ENCODE measurements around the gene MYO1E.

DNA sequence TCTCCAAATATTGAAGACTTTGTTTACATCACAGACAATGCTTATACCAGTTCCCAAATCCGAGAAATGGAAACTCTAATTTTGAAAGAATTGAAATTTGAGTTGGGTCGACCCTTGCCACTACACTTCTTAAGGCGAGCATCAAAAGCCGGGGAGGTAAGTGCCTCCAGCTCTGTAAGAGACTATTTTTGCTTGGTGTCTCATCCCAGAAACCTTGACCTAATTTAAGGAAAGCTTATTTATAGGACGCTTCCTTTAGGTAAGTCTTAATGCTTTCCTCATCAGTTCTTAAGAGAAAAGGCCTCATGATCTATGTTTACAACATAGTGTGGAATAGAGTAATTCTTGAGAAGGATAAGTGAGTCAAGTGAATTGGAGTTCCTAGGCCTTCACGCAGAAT lies 255.9 kb downstream of the MYO1E start:
- no peak for TF ChIP-seq EZH2 (IDR thresholded peaks at IDR 0.05; ENCODE audit: borderline replicate concordance, insufficient read depth, low read length, poor library complexity, severe bottlenecking)
- TF ChIP-seq, protein P1, sequence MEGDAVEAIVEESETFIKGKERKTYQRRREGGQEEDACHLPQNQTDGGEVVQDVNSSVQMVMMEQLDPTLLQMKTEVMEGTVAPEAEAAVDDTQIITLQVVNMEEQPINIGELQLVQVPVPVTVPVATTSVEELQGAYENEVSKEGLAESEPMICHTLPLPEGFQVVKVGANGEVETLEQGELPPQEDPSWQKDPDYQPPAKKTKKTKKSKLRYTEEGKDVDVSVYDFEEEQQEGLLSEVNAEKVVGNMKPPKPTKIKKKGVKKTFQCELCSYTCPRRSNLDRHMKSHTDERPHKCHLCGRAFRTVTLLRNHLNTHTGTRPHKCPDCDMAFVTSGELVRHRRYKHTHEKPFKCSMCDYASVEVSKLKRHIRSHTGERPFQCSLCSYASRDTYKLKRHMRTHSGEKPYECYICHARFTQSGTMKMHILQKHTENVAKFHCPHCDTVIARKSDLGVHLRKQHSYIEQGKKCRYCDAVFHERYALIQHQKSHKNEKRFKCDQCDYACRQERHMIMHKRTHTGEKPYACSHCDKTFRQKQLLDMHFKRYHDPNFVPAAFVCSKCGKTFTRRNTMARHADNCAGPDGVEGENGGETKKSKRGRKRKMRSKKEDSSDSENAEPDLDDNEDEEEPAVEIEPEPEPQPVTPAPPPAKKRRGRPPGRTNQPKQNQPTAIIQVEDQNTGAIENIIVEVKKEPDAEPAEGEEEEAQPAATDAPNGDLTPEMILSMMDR (IDR thresholded peaks at IDR 0.05; ENCODE audit: poor library complexity, severe bottlenecking) = no peak
- no peak for TF ChIP-seq TAF1 (IDR thresholded peaks at IDR 0.05; ENCODE audit: low read depth)
- TF ChIP-seq POLR2AphosphoS5 (IDR thresholded peaks at IDR 0.05) = no peak
- TF ChIP-seq, protein P2, sequence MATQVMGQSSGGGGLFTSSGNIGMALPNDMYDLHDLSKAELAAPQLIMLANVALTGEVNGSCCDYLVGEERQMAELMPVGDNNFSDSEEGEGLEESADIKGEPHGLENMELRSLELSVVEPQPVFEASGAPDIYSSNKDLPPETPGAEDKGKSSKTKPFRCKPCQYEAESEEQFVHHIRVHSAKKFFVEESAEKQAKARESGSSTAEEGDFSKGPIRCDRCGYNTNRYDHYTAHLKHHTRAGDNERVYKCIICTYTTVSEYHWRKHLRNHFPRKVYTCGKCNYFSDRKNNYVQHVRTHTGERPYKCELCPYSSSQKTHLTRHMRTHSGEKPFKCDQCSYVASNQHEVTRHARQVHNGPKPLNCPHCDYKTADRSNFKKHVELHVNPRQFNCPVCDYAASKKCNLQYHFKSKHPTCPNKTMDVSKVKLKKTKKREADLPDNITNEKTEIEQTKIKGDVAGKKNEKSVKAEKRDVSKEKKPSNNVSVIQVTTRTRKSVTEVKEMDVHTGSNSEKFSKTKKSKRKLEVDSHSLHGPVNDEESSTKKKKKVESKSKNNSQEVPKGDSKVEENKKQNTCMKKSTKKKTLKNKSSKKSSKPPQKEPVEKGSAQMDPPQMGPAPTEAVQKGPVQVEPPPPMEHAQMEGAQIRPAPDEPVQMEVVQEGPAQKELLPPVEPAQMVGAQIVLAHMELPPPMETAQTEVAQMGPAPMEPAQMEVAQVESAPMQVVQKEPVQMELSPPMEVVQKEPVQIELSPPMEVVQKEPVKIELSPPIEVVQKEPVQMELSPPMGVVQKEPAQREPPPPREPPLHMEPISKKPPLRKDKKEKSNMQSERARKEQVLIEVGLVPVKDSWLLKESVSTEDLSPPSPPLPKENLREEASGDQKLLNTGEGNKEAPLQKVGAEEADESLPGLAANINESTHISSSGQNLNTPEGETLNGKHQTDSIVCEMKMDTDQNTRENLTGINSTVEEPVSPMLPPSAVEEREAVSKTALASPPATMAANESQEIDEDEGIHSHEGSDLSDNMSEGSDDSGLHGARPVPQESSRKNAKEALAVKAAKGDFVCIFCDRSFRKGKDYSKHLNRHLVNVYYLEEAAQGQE (IDR thresholded peaks at IDR 0.05; ENCODE audit: borderline replicate concordance) = no peak
